Measurements from ENCODE around the gene RBSN.

GRCh38 chr3:15063656-15064286, 35.2 kb downstream of the RBSN start:
- TF ChIP-seq CTCF (IDR thresholded peaks at IDR 0.05 in 4 of 5, conservative IDR thresholded peaks at IDR 0.05 in 1 of 5) = no peak
- no peak for TF ChIP-seq POLR2A (IDR thresholded peaks at IDR 0.05)
